Tibial nerve (tissue), 4 donors: Measurements from ENCODE around the gene CUX1. TPM values are rescaled to one million over a fixed set of nuclear protein-coding genes. Genes with fewer than 3 reads are reported as not detected.

Source experiments
- DNase-seq, 2 donors: peaks; one replicate each; pipeline ENCODE4 v3.0.0-alpha.2; 2019; ENCODE audit warnings: low spot score in 2 of 2
- H3K27ac ChIP-seq, 4 donors: fragments of 200-600 bp; sonication (generic) in 3 of 4; one replicate each; pipeline ENCODE4 v1.5.1; 2017 to 2019; ENCODE audit warnings: mild to moderate bottlenecking in 1 of 4
- H3K27me3 ChIP-seq, 2 donors: fragments of 200-600 bp; sonication (generic) in 1 of 2; one replicate each; pipeline versions ENCODE4 v1.5.1 to v1.6.0; 2017 to 2019
- H3K36me3 ChIP-seq, 3 donors: fragments of 200-600 bp; sonication (generic); one replicate each; pipeline ENCODE4 v1.5.1; 2018 to 2019
- H3K4me1 ChIP-seq, 4 donors: fragments of 200-600 bp; sonication (generic) in 3 of 4; one replicate each; pipeline ENCODE4 v1.5.1; 2017 to 2019
- H3K4me3 ChIP-seq, 4 donors: fragments of 200-600 bp; sonication (generic) in 3 of 4; one replicate each; pipeline ENCODE4 v1.5.1; 2017 to 2019; ENCODE audit warnings: mild to moderate bottlenecking in 1 of 4, moderate library complexity in 1 of 4
- H3K9me3 ChIP-seq, 4 donors: fragments of 200-600 bp; sonication (generic) in 3 of 4; one replicate each; pipeline ENCODE4 v1.5.1; 2017 to 2019
- CTCF ChIP-seq, 5 experiments: fragments of 200-600 bp in 3 of 5; fragments of 450-650 bp in 2 of 5; sonication (generic) in 3 of 5; IDR thresholded peaks; one replicate each; pipeline ENCODE4 v1.5.1; 2016 to 2019; ENCODE audit warnings: antibody characterized with exemption in 5 of 5, mild to moderate bottlenecking in 3 of 5, moderate library complexity in 2 of 5
- EP300 ChIP-seq, 2 donors: sonication (generic); formaldehyde crosslinking; IDR thresholded peaks; one replicate each; pipeline ENCODE4 v1.6.1; 2017; ENCODE audit warnings: antibody characterized with exemption in 2 of 2, mild to moderate bottlenecking in 1 of 2
- POLR2A ChIP-seq, 2 donors: fragments of 450-650 bp; IDR thresholded peaks; one replicate each; pipeline ENCODE4 v1.6.1; 2017; ENCODE audit warnings: antibody characterized with exemption in 2 of 2, mild to moderate bottlenecking in 2 of 2, moderate library complexity in 2 of 2
- WGBS, 2 donors: methylation state at CpG; one replicate each; pipeline ENCODE4 v1.1.5; 2018; 5-methylcytosine and 5-hydroxymethylcytosine counted together
- total RNA-seq, 4 donors: library from RNA; depleted of rRNA; stranded (reverse); fragments of >200 nt; gene quantifications; one replicate each; pipeline ENCODE4 v1.1.0, GENCODE V29; 2016

The CUX1 gene
- total RNA-seq, 4 donors from 2014 or later, result 74.5 to 104 (median 84.3) TPM

DNA sequence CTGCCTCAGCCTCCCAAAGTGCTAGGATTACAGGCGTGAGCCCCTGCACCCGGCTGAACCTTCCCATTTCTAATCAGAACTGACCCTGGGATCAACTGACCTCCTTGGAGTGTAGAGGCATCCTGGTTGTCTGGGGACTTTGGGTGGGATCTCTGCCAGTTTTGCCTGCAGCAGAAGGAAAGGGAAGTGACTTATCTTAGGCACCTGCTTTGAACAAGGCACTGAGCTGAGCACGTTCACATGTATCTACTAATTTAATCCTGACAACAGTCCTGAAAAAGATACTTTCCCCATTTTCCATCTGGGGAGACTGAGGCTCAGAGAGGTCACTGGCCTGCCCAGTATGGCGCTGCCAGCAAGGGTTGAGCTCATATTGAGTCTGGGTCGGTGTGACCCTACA is 153.4 kb downstream of the CUX1 start:
- Histone ChIP-seq H3K9me3 (no peaks in the 10 kb centered on the region), H3K36me3 (no peaks in the 10 kb centered on the region), H3K27me3 (no peaks in the 10 kb centered on the region), H3K27ac (no peak overlapping the region), H3K4me3 (no peak overlapping the region), H3K4me1 (no peaks in the 10 kb centered on the region)
- no peak for DNase-seq
- TF ChIP-seq POLR2A (IDR thresholded peaks at IDR 0.05), result no peak
- no peak for TF ChIP-seq CTCF (IDR thresholded peaks at IDR 0.05)
- TF ChIP-seq EP300 (IDR thresholded peaks at IDR 0.05), result no peak
- whole genome bisulfite sequencing, 2 donors, result 80 to 91% methylated on average over 5 of the region's 5 CpGs

DNA sequence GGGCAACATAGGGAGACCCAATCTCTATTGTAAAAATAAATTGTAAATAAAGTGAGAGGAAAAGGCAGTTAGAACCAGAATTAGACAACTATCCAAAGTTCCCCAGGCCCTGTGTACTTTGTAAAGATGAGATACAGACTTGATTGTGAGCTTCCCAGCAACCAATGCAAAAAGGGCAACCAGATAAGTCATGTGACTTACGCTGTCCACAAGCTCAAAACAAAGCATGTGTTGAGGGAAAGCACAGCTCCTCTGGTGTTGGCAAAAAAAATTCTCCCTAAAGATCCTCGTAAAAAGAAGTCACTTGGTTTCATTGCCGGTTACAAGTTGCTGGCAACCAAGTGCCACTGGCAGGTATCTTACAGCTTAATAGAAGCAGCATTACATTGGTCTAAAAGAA is 154.0 kb downstream of the CUX1 start:
- H3K4me3 ChIP-seq, result no peak overlapping the region
- no peaks in the 10 kb centered on the region for H3K27me3 ChIP-seq
- TF ChIP-seq CTCF (IDR thresholded peaks at IDR 0.05) (no peak), POLR2A (IDR thresholded peaks at IDR 0.05) (no peak), EP300 (IDR thresholded peaks at IDR 0.05) (no peak)
- H3K36me3 ChIP-seq, result no peaks in the 10 kb centered on the region
- H3K9me3 ChIP-seq, result no peaks in the 10 kb centered on the region
- H3K4me1 ChIP-seq, result no peaks in the 10 kb centered on the region
- 96% methylated on average over 3 of the region's 3 CpGs for WGBS, 2 donors
- no peak for DNase-seq
- no peak overlapping the region for H3K27ac ChIP-seq

DNA sequence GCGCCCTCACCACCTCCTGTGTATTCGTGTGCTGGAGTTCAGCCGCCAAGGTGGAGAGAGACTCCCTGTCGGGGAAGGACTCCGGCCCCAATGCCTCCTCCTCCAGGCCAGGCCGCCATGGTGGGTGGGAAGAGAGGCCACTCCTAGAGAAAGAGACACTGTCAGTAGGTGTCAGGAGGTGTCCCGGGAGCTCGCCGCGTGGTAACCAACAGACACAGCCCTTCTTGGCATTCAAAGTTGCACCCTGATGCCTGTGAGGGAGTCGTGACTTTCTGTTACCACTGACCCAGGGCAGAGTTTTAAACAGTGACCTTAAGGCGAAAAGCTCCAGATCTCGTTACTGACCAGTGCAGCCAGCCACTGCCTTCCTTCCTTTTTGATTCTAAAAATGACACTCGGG is 155.2 kb downstream of the CUX1 start:
- no peaks in the 10 kb centered on the region for H3K9me3 ChIP-seq
- H3K4me3 ChIP-seq, result no peak overlapping the region
- no peak for DNase-seq
- WGBS, 2 donors, result 78 to 80% methylated on average over 14 of the region's 14 CpGs
- no peaks in the 10 kb centered on the region for H3K4me1 ChIP-seq
- H3K27me3 ChIP-seq, result no peaks in the 10 kb centered on the region
- no peak for TF ChIP-seq CTCF (IDR thresholded peaks at IDR 0.05)
- TF ChIP-seq EP300 (IDR thresholded peaks at IDR 0.05), result no peak
- no peak for TF ChIP-seq POLR2A (IDR thresholded peaks at IDR 0.05)
- no peak overlapping the region for H3K27ac ChIP-seq
- H3K36me3 ChIP-seq, result no peaks in the 10 kb centered on the region

DNA sequence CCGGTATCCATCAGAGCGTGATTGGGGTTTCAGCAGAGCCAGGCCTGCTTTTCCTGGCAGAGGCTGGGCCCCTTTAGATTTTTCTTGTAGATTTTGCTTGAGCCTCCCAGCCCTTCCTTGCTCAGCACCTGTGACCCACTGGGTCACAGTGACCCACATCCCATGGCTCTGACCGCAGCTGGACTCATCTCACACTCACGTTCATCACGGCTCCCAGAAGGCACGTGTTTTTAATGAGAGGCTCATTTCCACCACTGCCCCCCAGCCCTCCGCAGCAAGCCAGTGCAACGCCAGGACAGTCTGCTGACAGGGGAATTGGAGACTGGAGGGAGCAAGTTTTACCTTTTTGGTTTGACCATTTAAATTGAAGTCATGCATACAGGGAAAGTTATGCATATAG is 155.7 kb downstream of the CUX1 start:
- DNase-seq, result no peak
- Histone ChIP-seq H3K4me1 (no peaks in the 10 kb centered on the region), H3K27ac (no peak overlapping the region), H3K9me3 (no peaks in the 10 kb centered on the region), H3K36me3 (no peaks in the 10 kb centered on the region), H3K27me3 (no peaks in the 10 kb centered on the region), H3K4me3 (no peak overlapping the region)
- TF ChIP-seq CTCF (IDR thresholded peaks at IDR 0.05) (no peak), EP300 (IDR thresholded peaks at IDR 0.05) (no peak)
- WGBS, 2 donors, result 86% methylated on average over 8 of the region's 8 CpGs

GRCh38 chr7:101974393-101974792 is 157.0 kb downstream of the CUX1 start:
- no peak for TF ChIP-seq POLR2A (IDR thresholded peaks at IDR 0.05)
- TF ChIP-seq EP300 (IDR thresholded peaks at IDR 0.05), result no peak
- no peak for TF ChIP-seq CTCF (IDR thresholded peaks at IDR 0.05)
- no peak for DNase-seq
- Histone ChIP-seq H3K27me3 (no peaks in the 10 kb centered on the region), H3K4me3 (no peak overlapping the region), H3K27ac (no peak overlapping the region), H3K4me1 (no peaks in the 10 kb centered on the region), H3K36me3 (no peaks in the 10 kb centered on the region), H3K9me3 (no peaks in the 10 kb centered on the region)
- WGBS, 2 donors, result 87 to 94% methylated on average over 6 of the region's 6 CpGs
